GM18909 (cell line): ENCODE measurements around the gene SEL1L.

Experiments
- ATAC-seq: cut with Tn5 transposase; IDR thresholded peaks from one replicate; pipeline ENCODE4 v1.9.1; 2021; ENCODE audit warnings: mild to moderate bottlenecking; ENCODE audit not compliant: unreplicated experiment, poor library complexity

SEL1L gene

DNA sequence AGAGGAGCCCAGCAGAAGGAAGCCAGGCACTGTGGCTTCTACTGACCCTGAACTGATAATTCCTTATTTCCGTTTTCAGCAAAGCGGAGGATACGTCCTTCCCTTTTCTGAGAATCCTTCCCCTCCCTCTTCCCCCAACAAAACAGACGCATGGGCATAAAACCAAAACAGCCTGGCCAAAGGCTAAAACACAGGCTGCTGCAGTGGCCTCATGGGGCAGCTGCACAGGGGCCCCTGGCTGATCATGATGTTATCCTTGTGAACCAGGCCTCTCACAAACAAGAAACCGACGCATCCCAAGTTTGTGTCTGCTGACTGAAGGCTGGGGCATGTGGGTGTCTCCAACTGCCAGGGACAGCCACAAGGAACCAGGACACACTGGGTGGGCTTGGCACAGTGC lies 110.1 kb downstream of the SEL1L start:
- no peak for ATAC-seq
